Hepatocyte (in vitro differentiated cells): Measurements from ENCODE around the gene PDLIM5.

Experiments used
- EZH2 ChIP-seq: fragments of 200-600 bp; sonication (generic); IDR thresholded peaks from 2 replicates; pipeline ENCODE4 v1.6.1; 2016; ENCODE audit warnings: antibody characterized with exemption, mild to moderate bottlenecking, borderline replicate concordance
- EZH2phosphoT487 ChIP-seq: fragments of 200-600 bp; sonication (generic); IDR thresholded peaks from one replicate; pipeline ENCODE4 v1.6.1; 2018; ENCODE audit warnings: antibody characterized with exemption, mild to moderate bottlenecking, low read depth, moderate library complexity; ENCODE audit not compliant: unreplicated experiment, severe bottlenecking
- TF ChIP-seq, protein P1 (sequence below): fragments of 200-600 bp; sonication (generic); IDR thresholded peaks from 2 replicates; pipeline ENCODE4 v1.5.1; 2016; ENCODE audit warnings: antibody characterized with exemption, mild to moderate bottlenecking; ENCODE audit not compliant: poor library complexity

DNA sequence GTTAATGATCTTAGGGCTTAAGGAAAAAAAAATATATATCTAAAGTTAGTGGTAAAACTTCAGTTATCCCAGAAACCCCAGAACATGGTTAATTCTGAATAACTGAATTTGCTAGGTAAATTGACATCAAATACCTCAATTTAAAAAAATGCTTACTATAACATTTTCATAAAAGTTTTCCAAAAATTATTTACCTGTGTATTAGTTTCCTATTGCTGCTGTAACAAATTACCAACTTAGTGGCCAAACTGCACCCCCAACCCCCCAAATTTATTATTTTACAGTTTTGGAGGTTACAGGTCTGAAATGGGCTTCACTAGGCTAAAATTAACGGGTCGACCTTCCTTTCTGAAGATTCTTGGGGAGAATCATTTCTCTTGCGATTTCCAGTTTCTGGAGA, 95.2 kb downstream of the PDLIM5 start:
- TF ChIP-seq, protein P1, sequence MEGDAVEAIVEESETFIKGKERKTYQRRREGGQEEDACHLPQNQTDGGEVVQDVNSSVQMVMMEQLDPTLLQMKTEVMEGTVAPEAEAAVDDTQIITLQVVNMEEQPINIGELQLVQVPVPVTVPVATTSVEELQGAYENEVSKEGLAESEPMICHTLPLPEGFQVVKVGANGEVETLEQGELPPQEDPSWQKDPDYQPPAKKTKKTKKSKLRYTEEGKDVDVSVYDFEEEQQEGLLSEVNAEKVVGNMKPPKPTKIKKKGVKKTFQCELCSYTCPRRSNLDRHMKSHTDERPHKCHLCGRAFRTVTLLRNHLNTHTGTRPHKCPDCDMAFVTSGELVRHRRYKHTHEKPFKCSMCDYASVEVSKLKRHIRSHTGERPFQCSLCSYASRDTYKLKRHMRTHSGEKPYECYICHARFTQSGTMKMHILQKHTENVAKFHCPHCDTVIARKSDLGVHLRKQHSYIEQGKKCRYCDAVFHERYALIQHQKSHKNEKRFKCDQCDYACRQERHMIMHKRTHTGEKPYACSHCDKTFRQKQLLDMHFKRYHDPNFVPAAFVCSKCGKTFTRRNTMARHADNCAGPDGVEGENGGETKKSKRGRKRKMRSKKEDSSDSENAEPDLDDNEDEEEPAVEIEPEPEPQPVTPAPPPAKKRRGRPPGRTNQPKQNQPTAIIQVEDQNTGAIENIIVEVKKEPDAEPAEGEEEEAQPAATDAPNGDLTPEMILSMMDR, result no peak
- TF ChIP-seq EZH2phosphoT487, result no peak
- TF ChIP-seq EZH2, result no peak
